OCI-LY3 (cell line): Measurements from ENCODE around the gene B4GALNT3.

Experiments
- EZH2phosphoT487 ChIP-seq: fragments of 200-600 bp; shearing (Covaris generic); IDR thresholded peaks from 2 replicates; pipeline ENCODE4 v1.6.1; 2018; ENCODE audit warnings: antibody characterized with exemption, mixed run types, low read depth
- TF ChIP-seq, protein P1 (sequence below): fragments of 200-600, 300-600 bp; sonication (generic); IDR thresholded peaks from 2 replicates; pipeline ENCODE4 v1.5.1; 2014; ENCODE audit warnings: antibody characterized with exemption, low read length, low read depth

DNA sequence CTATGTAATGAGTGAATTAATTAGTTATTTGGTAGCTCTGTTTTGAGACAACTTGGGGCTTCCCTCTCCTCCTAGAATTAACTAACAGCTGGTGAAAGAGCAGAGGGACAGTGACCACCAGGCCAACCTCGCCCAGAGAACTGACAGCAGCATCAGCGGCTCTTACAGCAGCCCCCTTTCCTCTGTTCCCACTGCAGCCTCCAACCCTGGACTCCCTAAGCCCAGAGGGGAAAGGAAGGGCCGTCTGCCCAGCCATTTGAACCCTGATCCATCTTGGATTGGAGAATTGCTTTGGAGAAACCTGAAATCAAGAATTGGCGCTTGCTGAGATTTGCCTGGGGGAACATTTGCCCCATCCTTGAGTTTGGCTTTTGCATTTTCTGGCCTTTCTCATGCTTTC is 45.5 kb downstream of the B4GALNT3 start:
- TF ChIP-seq, protein P1, sequence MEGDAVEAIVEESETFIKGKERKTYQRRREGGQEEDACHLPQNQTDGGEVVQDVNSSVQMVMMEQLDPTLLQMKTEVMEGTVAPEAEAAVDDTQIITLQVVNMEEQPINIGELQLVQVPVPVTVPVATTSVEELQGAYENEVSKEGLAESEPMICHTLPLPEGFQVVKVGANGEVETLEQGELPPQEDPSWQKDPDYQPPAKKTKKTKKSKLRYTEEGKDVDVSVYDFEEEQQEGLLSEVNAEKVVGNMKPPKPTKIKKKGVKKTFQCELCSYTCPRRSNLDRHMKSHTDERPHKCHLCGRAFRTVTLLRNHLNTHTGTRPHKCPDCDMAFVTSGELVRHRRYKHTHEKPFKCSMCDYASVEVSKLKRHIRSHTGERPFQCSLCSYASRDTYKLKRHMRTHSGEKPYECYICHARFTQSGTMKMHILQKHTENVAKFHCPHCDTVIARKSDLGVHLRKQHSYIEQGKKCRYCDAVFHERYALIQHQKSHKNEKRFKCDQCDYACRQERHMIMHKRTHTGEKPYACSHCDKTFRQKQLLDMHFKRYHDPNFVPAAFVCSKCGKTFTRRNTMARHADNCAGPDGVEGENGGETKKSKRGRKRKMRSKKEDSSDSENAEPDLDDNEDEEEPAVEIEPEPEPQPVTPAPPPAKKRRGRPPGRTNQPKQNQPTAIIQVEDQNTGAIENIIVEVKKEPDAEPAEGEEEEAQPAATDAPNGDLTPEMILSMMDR, result no peak
- TF ChIP-seq EZH2phosphoT487, result no peak
